Subcutaneous abdominal adipose tissue (tissue), 5 donors: ENCODE results near the gene WTIP.
"Not testable (repeated sequence)": the region's sequence is repeated elsewhere in the genome, so short reads cannot be mapped to it uniquely, and the experiment has no call there.

Source experiments
- H3K27ac ChIP-seq: one replicate; pipeline ENCODE4 v1.7.0; 2013; ENCODE audit warnings: low read depth, mild to moderate bottlenecking, inconsistent platforms, low read length, moderate library complexity
- H3K27me3 ChIP-seq, 5 donors: one replicate each; pipeline ENCODE4 v1.7.0; 2013; ENCODE audit warnings: low read length in 5 of 5, inconsistent platforms in 1 of 5; ENCODE audit not compliant: control insufficient read depth in 5 of 5, insufficient read depth in 4 of 5
- H3K36me3 ChIP-seq, 5 donors: one replicate each; pipeline ENCODE4 v1.7.0; 2013; ENCODE audit warnings: low read length in 5 of 5; ENCODE audit not compliant: control insufficient read depth in 5 of 5, insufficient read depth in 5 of 5
- H3K4me1 ChIP-seq, 5 donors: one replicate each; pipeline ENCODE4 v1.7.0; 2013; ENCODE audit warnings: low read length in 5 of 5, mild to moderate bottlenecking in 3 of 5, moderate library complexity in 1 of 5; ENCODE audit not compliant: control insufficient read depth in 5 of 5, insufficient read depth in 5 of 5
- H3K4me3 ChIP-seq, 5 donors: one replicate each; pipeline ENCODE4 v1.7.0; 2013; ENCODE audit warnings: low read length in 5 of 5, low read depth in 1 of 5
- H3K9ac ChIP-seq, 5 donors: one replicate each; pipeline ENCODE4 v1.7.0; 2013; ENCODE audit warnings: low read length in 5 of 5, mild to moderate bottlenecking in 4 of 5, moderate library complexity in 3 of 5
- H3K9me3 ChIP-seq, 5 donors: one replicate each; pipeline ENCODE4 v1.7.0; 2013; ENCODE audit warnings: low read length in 5 of 5; ENCODE audit not compliant: control insufficient read depth in 5 of 5
- donor health status: healthy.
- donor health status: healthy.
- donor health status: healthy.
- donor health status: healthy.
- donor health status: healthy.

The WTIP gene

DNA sequence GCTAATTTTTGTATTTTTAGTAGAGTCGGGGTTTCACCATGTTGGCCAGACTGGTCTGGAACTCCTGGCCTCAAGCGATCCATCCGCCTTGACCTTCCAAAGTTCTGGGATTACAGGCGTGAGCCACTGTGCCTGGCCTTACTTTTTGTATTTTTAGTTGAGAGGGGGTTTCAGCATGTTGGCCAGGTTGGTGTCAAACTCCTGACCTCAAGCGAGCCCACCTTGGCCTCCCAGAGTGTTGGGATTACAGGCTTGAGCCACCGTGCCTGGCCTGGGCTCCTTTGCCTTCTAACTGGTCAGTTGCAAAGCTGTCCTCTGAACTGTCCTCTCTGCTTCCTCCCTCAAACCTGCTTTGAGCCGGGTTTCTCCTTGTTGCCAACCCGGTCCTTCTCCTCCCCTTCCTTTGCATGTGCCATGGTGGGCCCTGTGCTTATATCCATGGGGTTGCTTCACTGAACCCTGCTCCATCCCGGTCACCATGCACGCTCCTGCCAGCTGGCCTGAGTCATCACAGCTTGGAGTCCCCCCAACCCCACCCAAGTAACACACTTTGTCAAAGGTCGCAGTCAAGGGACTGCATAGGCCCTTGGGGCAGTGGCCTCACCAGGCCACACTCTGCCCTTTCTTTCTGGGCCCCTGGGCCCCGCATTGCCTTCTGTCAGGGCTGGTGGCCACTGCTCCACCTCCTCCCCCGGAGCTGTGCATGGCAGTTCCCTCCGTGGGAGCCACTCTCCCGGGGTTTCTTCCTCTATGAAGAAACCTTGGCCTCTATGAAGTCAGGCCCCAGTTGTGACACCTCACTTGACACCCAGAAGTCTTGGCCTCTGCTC lies 21.2 kb downstream of the WTIP start:
- Histone ChIP-seq H3K27ac (peak overlapping the region; percentile 41), H3K9ac (peak overlapping the region in 1 of 5 donors; percentile 26), H3K36me3 (peaks cover 0 to 19% (median 12%) of the 10 kb centered on the region in 5 donors)

DNA sequence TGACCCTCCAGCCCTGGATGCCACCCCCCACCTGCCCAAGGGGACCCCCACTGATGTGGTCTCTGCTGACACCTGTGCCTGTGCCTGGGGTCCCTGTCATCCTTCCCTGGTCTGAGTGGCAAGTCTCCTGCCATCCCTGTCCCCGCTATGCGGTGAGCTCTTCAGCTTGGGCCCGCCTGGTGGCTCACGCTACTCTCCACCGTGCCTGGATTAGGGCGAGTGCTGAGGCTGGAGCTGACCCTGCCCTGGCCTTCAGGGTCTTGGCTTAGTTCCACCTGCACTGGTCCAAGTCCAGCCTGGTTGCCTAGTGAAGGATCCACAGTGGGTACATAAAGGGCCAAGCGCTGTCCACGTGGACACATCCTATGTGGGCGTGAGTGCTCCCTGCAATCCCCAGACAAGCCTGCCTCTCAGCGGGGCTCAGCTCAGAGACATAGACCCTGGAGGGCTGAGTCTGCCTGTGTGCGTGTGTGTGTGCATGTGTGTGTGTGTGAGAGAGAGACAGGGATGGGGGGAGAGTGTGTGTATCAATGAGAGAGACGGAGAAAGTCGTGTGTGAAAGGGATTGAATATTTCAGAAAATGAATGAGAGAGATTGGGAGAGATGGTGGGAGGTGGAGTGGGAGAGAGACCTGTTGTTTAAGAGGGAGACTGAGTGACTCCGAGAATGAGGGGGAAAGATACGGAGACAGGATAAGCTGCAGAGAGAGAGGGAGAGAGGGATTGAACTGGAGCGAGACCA lies 22.1 kb downstream of the WTIP start:
- Histone ChIP-seq H3K36me3 (peaks cover 0 to 10% (median 5%) of the 10 kb centered on the region in 5 donors), H3K4me1 (peaks cover 4 to 44% (median 33%) of the 10 kb centered on the region in 5 donors), H3K9ac (peak overlapping the region in 1 of 5 donors; percentile 10), H3K27ac (peak overlapping the region; percentile 41), H3K9me3 (no peaks in the 10 kb centered on the region), H3K27me3 (no peaks in the 10 kb centered on the region), H3K4me3 (no peak overlapping the region)

More for the DNA sequence above, 21.2 kb downstream of the WTIP start:
- H3K9me3 ChIP-seq: no peaks in the 10 kb centered on the region
- peaks cover 4 to 44% (median 33%) of the 10 kb centered on the region in 5 donors for H3K4me1 ChIP-seq
- no peaks in the 10 kb centered on the region for H3K27me3 ChIP-seq
- H3K4me3 ChIP-seq: no peak overlapping the region

DNA sequence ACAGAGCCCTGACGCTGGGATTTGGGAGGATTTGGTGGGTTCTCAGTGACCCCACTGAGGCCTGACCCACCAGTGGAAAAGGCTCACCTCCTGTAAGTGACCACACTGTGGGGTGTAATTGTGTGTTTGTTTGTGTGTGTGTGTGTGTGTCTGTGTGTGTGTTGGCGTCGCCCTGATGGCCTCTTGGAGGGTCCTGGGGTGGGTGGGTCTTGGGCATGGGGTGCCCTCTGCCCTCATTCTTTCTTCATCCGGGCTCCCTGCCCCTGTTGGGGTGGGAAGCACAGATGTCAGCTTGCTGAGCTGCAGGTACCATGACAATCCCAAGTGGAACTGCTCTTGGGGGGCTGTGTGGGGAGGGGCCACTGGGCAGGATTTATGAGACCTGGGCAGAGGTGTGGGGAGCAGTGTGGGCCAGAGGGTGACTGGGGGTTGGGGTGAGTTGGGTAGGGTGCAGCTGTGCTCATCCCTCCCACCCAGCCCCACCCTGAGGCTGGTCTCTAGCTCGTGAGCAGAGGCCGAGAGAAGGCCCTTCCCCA lies 22.8 kb downstream of the WTIP start:
- Histone ChIP-seq H3K4me3 (no peak overlapping the region), H3K27ac (peak overlapping the region; percentile 41), H3K36me3 (peaks cover 0 to 5% (median 1%) of the 10 kb centered on the region in 5 donors), H3K9ac (peak overlapping the region in 1 of 5 donors; percentile 10), H3K4me1 (peaks cover 4 to 44% (median 33%) of the 10 kb centered on the region in 5 donors), H3K27me3 (no peaks in the 10 kb centered on the region), H3K9me3 (no peaks in the 10 kb centered on the region)

GRCh38 chr19:34504809-34505291 lies 23.3 kb downstream of the WTIP start:
- Histone ChIP-seq H3K4me3 (no peak overlapping the region), H3K9ac (no peak overlapping the region), H3K36me3 (peaks cover 0 to 5% (median 0%) of the 10 kb centered on the region in 5 donors), H3K9me3 (no peaks in the 10 kb centered on the region), H3K4me1 (peaks cover 4 to 44% (median 33%) of the 10 kb centered on the region in 5 donors), H3K27me3 (no peaks in the 10 kb centered on the region), H3K27ac (no peak overlapping the region)

DNA sequence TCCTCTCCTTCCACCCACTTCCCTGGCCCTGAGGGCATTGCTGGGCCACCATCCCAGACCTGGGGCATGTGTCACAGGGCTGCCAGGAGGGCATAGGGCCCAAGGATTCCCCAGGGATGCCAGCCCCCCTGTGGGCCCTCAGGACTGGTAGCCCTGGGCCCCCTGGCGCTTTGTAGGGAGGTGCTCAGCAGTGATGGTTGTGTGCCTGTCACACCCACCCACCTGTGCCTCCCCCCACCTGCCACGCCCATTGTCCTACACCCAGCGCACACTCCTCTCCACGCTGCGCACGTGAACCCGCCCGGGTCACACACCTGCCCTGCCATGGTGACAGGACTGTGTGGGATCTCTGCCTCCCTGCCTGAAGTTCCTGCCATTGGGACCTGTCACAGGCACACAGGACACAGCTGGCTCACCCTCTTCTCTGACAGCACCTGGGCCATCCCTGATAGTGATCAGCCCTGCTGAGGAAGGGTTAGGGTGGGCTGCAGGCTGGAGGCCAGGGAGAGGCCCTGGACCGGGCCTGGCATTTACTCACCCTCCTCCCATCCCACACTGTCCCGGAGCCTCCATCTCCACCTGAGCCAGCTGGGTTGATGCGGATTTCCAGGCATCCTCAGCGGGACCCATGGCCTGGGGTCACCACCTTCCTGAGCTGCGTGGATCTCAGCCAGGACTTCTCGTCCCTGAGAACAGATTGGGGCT lies 23.9 kb downstream of the WTIP start:
- Histone ChIP-seq H3K9me3 (no peaks in the 10 kb centered on the region), H3K4me3 (no peak overlapping the region), H3K36me3 (peaks cover 0 to 5% (median 0%) of the 10 kb centered on the region in 5 donors), H3K27ac (no peak overlapping the region), H3K9ac (no peak overlapping the region), H3K4me1 (peaks cover 4 to 44% (median 33%) of the 10 kb centered on the region in 5 donors), H3K27me3 (no peaks in the 10 kb centered on the region)

DNA sequence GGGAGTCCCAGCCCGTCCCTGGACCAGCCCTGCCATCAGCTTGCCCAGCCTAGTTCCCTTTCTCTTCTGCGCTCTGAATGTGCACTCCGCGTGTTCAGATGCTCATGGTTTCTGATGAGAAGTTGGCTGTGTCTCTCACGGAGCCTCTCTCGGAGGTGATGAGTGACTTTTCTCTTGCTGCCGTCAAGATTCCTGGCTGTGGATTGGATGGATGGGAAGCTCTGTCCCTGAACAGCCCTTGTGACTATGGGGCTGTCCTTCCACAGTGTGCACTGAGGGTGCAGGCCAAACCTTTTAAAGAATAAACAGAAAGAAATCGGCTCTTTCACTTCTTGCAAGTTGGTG lies 24.4 kb downstream of the WTIP start:
- Histone ChIP-seq H3K27me3 (no peaks in the 10 kb centered on the region), H3K9ac (no peak overlapping the region), H3K4me3 (no peak overlapping the region), H3K27ac (no peak overlapping the region), H3K36me3 (peaks cover 0 to 5% (median 0%) of the 10 kb centered on the region in 5 donors), H3K4me1 (peaks cover 4 to 44% (median 33%) of the 10 kb centered on the region in 5 donors), H3K9me3 (peaks cover 0 to 2% (median 0%) of the 10 kb centered on the region in 5 donors)

GRCh38 chr19:34507414-34508067 lies 26.0 kb downstream of the WTIP start:
- no peaks in the 10 kb centered on the region for H3K27me3 ChIP-seq
- no peak overlapping the region for H3K27ac ChIP-seq
- peaks cover 0 to 5% (median 0%) of the 10 kb centered on the region in 5 donors for H3K36me3 ChIP-seq
- peaks cover 0 to 7% (median 0%) of the 10 kb centered on the region in 5 donors for H3K9me3 ChIP-seq
- H3K4me1 ChIP-seq: peaks cover 4 to 31% (median 23%) of the 10 kb centered on the region in 5 donors
- no peak overlapping the region for H3K4me3 ChIP-seq
- no peak overlapping the region for H3K9ac ChIP-seq

- Histone ChIP-seq H3K27me3 (no peaks in the 10 kb centered on the region), H3K4me1 (peaks cover under 1 to 21% (median 14%) of the 10 kb centered on the region in 5 donors), H3K9ac (no peak overlapping the region), H3K9me3 (peaks cover 0 to 7% (median 0%) of the 10 kb centered on the region in 5 donors), H3K4me3 (no peak overlapping the region), H3K36me3 (no peaks in the 10 kb centered on the region), H3K27ac (no peak overlapping the region)
These were observed 27.0 kb downstream of the WTIP start for GRCh38 chr19:34508540-34508939.

DNA sequence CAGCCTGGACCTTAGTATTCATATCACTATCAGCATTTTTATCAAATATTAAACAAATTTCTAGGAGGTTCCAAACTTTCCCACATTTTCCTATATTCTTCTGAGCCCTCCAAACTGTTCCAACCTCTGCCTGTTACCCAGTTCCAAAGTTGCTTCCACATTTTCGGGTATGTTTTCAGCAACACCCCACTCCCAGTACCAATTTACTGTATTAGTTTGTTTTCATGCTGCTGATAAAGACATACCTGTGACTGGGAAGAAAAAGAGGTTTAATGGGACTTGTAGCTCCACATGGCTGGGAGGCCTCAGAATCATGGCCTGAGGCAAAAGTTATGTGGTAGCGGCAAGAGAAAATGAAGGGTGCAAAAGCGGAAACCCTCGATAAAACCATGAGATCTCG lies 29.3 kb downstream of the WTIP start:
- H3K36me3 ChIP-seq, H3K4me3 ChIP-seq, H3K9me3 ChIP-seq, H3K9ac ChIP-seq, H3K27me3 ChIP-seq, H3K27ac ChIP-seq, H3K4me1 ChIP-seq: not testable (repeated sequence)
